Gastrocnemius medialis (tissue), 4 donors: ENCODE results near the gene WDR5. TPM values are rescaled to one million over a fixed set of nuclear protein-coding genes. Genes with fewer than 3 reads are reported as not detected.

Source experiments
- ATAC-seq, 2 donors: fragments of 150-250 bp; one replicate each; pipeline ENCODE4 v1.9.1; 2016
- DNase-seq, 2 donors: peaks; one replicate each; pipeline ENCODE4 v3.0.0-alpha.2; 2019
- H3K27ac ChIP-seq, 4 donors: fragments of 200-600 bp; sonication (generic); 1 replicate in 1 of 4; 2 replicates in 3 of 4; pipeline ENCODE4 v1.5.1; 2016 to 2018; ENCODE audit warnings: mild to moderate bottlenecking in 2 of 4, moderate library complexity in 1 of 4
- H3K27me3 ChIP-seq, 3 donors: fragments of 200-600 bp; sonication (generic) in 2 of 3; 1 replicate in 1 of 3; 2 replicates in 2 of 3; pipeline versions ENCODE4 v1.5.1 to v1.6.0; 2016 to 2019; ENCODE audit warnings: mild to moderate bottlenecking in 1 of 3, moderate library complexity in 1 of 3
- H3K36me3 ChIP-seq, 2 donors: fragments of 200-600 bp; sonication (generic) in 1 of 2; one replicate each; pipeline ENCODE4 v1.5.1; 2017 to 2018
- H3K4me1 ChIP-seq, 2 donors: fragments of 200-600 bp; sonication (generic) in 1 of 2; one replicate each; pipeline ENCODE4 v1.5.1; 2016 to 2017; ENCODE audit warnings: mild to moderate bottlenecking in 2 of 2
- H3K4me3 ChIP-seq, 4 donors: fragments of 200-600 bp; sonication (generic) in 3 of 4; 1 replicate in 1 of 4; 2 replicates in 3 of 4; pipeline ENCODE4 v1.5.1; 2016 to 2019; ENCODE audit warnings: mild to moderate bottlenecking in 2 of 4
- H3K9me3 ChIP-seq, 3 donors: fragments of 200-600 bp; sonication (generic) in 2 of 3; 1 replicate in 1 of 3; 2 replicates in 2 of 3; pipeline ENCODE4 v1.5.1; 2016 to 2019
- CTCF ChIP-seq, 5 experiments: fragments of 450-650 bp in 3 of 5; fragments of 200-600 bp in 2 of 5; sonication (generic) in 2 of 5; IDR thresholded peaks in 4 of 5; conservative IDR thresholded peaks in 1 of 5; 1 replicate in 4 of 5; 2 replicates in 1 of 5; pipeline ENCODE4 v1.5.1; 2016 to 2019; ENCODE audit warnings: antibody characterized with exemption in 5 of 5, mild to moderate bottlenecking in 3 of 5, moderate library complexity in 3 of 5
- POLR2A ChIP-seq, 2 donors: fragments of 450-650 bp; IDR thresholded peaks; one replicate each; pipeline ENCODE4 v1.6.1; 2017; ENCODE audit warnings: antibody characterized with exemption in 2 of 2, mild to moderate bottlenecking in 2 of 2, moderate library complexity in 2 of 2
- in situ Hi-C, 4 donors: fragments of 200-750 bp; cut with MboI; loops; one replicate each; pipeline versions ENCODE4 v1.15.0 to v1.8.0; 2017; ENCODE audit warnings: low sequenced_read_pairs in 4 of 4
- intact Hi-C: fragments of 100-400 bp; cut with DNase I; formaldehyde crosslinking; loops from one replicate; pipeline ENCODE4 v1.15.1; 2023; ENCODE audit warnings: low total_unique reads
- total RNA-seq, 4 donors: library from RNA; depleted of rRNA; stranded (reverse); fragments of >200 nt; gene quantifications; one replicate each; pipeline versions ENCODE4 v1.1.0 to v1.2.3, GENCODE V29; 2016

Gene WDR5
- total RNA-seq, 4 donors from 2014 or later: 19.8 to 39.3 (median 31.9) TPM

- no peak for ATAC-seq
- TF ChIP-seq CTCF (IDR thresholded peaks at IDR 0.05 in 4 of 5, conservative IDR thresholded peaks at IDR 0.05 in 1 of 5) (no peak), POLR2A (IDR thresholded peaks at IDR 0.05) (no peak)
- no peak overlapping the region for H3K27ac ChIP-seq
- H3K36me3 ChIP-seq: peaks cover 0 to 80% of the 10 kb centered on the region in 2 donors
- no peaks in the 10 kb centered on the region for H3K4me1 ChIP-seq
- DNase-seq: no peak
- H3K27me3 ChIP-seq: no peaks in the 10 kb centered on the region
- intact Hi-C loops: no loop called here
- H3K9me3 ChIP-seq: no peaks in the 10 kb centered on the region
- in situ Hi-C loops: no loop called here
- no peak overlapping the region for H3K4me3 ChIP-seq
Observed at GRCh38 chr9:134146774-134147493, 11.1 kb downstream of the WDR5 start.

GRCh38 chr9:134149380-134149779 is 13.5 kb downstream of the WDR5 start:
- H3K27me3 ChIP-seq: no peaks in the 10 kb centered on the region
- no peaks in the 10 kb centered on the region for H3K9me3 ChIP-seq
- intact Hi-C loops (no loop called here), in situ Hi-C loops (no loop called here)
- TF ChIP-seq CTCF (IDR thresholded peaks at IDR 0.05 in 4 of 5, conservative IDR thresholded peaks at IDR 0.05 in 1 of 5) (no peak), POLR2A (IDR thresholded peaks at IDR 0.05) (no peak)
- DNase-seq: no peak
- H3K36me3 ChIP-seq: peaks cover 0 to 76% of the 10 kb centered on the region in 2 donors
- no peak overlapping the region for H3K27ac ChIP-seq
- H3K4me1 ChIP-seq: no peaks in the 10 kb centered on the region
- ATAC-seq: no peak
- H3K4me3 ChIP-seq: no peak overlapping the region

- Histone ChIP-seq H3K4me3 (no peak overlapping the region), H3K27ac (no peak overlapping the region), H3K27me3 (no peaks in the 10 kb centered on the region), H3K36me3 (peaks cover 0 to 76% of the 10 kb centered on the region in 2 donors), H3K9me3 (no peaks in the 10 kb centered on the region), H3K4me1 (no peaks in the 10 kb centered on the region)
- ATAC-seq (no peak), DNase-seq (no peak)
- TF ChIP-seq POLR2A (IDR thresholded peaks at IDR 0.05) (no peak), CTCF (IDR thresholded peaks at IDR 0.05 in 4 of 5, conservative IDR thresholded peaks at IDR 0.05 in 1 of 5) (no peak)
- in situ Hi-C loops: no loop called here
- intact Hi-C loops: no loop called here
Observed at GRCh38 chr9:134150557-134151214, 14.8 kb downstream of the WDR5 start.

GRCh38 chr9:134152022-134152448 is 16.2 kb downstream of the WDR5 start:
- DNase-seq (no peak), ATAC-seq (no peak)
- Histone ChIP-seq H3K27me3 (no peaks in the 10 kb centered on the region), H3K36me3 (peaks cover 0 to 80% of the 10 kb centered on the region in 2 donors), H3K4me3 (no peak overlapping the region), H3K27ac (peak overlapping the region in 1 of 4 donors; percentile 38), H3K4me1 (no peaks in the 10 kb centered on the region), H3K9me3 (no peaks in the 10 kb centered on the region)
- TF ChIP-seq CTCF (IDR thresholded peaks at IDR 0.05 in 4 of 5, conservative IDR thresholded peaks at IDR 0.05 in 1 of 5) (no peak), POLR2A (IDR thresholded peaks at IDR 0.05) (no peak)
- intact Hi-C loops (no loop called here), in situ Hi-C loops (no loop called here)
